Epithelial cell of esophagus (primary cell): ENCODE results near the gene CAMK4.
A peak's percentile ranks its signal among the peaks of the same experiment; 100 is the strongest.

Experiments used
- DNase-seq: peaks from one replicate; pipeline ENCODE4 v3.0.0; 2010; ENCODE audit warnings: low read depth
- H3K4me3 ChIP-seq: 2 replicates; pipeline ENCODE4 v1.5.1; 2011; ENCODE audit warnings: mild to moderate bottlenecking, low read length, control low read depth
- CTCF ChIP-seq: IDR thresholded peaks from 2 replicates; pipeline ENCODE4 v1.5.1; 2011; ENCODE audit warnings: low read depth, mild to moderate bottlenecking, low read length, control low read depth, inconsistent platforms; ENCODE audit not compliant: insufficient read depth; ENCODE audit errors: missing control alignments

Gene CAMK4

GRCh38 chr5:111461934-111462333 lies 237.8 kb downstream of the CAMK4 start:
- no peak overlapping the region for H3K4me3 ChIP-seq
- DNase-seq, result no peak
- no peak for TF ChIP-seq CTCF

- no peak for DNase-seq
- no peak overlapping the region for H3K4me3 ChIP-seq
- no peak for TF ChIP-seq CTCF
Observed at GRCh38 chr5:111463311-111463710, 239.1 kb downstream of the CAMK4 start.

- peak; percentile 55 for DNase-seq
- no peak for TF ChIP-seq CTCF
- H3K4me3 ChIP-seq, result no peak overlapping the region
Observed at GRCh38 chr5:111469293-111469896, 245.2 kb downstream of the CAMK4 start.

GRCh38 chr5:111469903-111470302 lies 245.7 kb downstream of the CAMK4 start:
- no peak for DNase-seq
- no peak for TF ChIP-seq CTCF
- no peak overlapping the region for H3K4me3 ChIP-seq

GRCh38 chr5:111472096-111472495 lies 247.9 kb downstream of the CAMK4 start:
- H3K4me3 ChIP-seq, result no peak overlapping the region
- DNase-seq, result no peak
- TF ChIP-seq CTCF, result no peak

- no peak for TF ChIP-seq CTCF
Observed at GRCh38 chr5:111472579-111472978, 248.4 kb downstream of the CAMK4 start.

GRCh38 chr5:111478266-111478665 lies 254.1 kb downstream of the CAMK4 start:
- no peak for TF ChIP-seq CTCF
- H3K4me3 ChIP-seq, result no peak overlapping the region
- DNase-seq, result no peak

More at GRCh38 chr5:111472579-111472978, 248.4 kb downstream of the CAMK4 start:
- no peak for DNase-seq
- H3K4me3 ChIP-seq, result no peak overlapping the region
